NCI-H1092 (cell line): ENCODE data around the gene GPR149.

Experiments
- DNase-seq: peaks from one replicate; lab custom pipeline; 2025; lab: John Stamatoyannopoulos, UW

GPR149 gene

DNA sequence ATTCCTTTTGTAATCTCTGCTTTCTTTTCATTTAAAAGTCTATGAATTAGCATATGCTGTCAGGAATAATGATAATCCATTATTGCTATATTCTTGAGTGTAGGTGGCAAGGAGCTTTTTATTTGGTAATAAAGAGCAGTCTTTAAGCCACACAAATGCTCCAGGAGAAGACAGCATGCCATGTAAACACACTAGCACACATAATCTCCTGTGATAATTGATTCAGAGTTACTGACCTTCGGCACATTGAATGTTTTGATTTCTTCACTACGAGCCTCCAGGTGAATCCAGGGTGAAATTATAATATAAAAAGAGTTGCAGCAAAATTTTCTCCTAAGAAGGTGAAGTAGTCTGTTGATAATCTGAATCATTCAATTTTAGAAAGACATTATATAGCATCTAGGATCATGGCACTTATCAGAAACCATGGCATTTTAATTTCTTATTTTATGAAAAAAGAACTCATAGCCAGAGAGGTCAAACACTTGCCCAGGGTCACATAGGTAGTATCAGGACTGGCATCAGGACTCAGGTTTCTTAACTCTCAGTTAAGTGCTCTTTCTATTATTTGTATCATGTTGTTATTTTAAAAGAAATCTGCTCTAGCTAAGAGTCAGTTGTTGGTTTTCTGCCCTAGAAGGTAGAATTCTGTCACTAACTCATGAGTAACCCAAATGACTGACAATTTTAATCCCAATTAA, 84.4 kb downstream of the GPR149 start:
- no peak for DNase-seq

DNA sequence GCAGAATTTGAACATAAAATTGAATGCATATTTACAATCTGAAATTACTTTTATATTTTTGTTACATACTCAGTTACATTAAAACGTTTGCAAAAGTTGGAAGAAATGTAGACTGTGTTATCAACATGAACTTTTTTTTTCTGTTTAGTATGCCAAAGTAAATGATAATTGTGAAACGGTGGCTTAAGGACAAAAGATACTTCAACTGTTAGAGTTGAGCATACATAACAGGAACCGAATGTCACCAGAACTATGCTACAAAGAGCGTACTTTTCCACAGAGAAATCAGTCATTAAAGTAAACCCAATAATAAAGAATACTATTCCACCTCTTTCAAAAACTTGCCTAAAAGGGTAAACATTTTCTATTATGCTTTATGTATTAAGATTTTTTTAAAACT, 91.4 kb downstream of the GPR149 start:
- DNase-seq = no peak

DNA sequence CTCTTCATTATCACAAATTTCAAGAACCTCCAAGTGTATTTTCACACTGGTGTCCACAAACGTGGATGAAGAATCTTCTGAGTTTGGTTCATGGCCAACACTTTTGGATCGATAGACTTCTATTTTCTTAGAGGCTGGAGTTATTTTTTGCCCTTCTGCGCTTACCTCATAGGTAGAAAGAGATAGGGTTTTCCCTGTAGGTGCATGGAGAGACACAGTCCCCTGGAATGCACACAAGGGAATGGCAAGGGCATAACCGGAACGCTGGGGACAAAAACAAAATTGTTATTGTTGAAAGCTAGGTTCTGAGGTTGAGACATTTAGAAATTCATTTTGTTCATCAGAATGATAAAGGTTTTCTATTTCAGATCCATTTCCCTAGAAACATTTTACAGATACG, 92.0 kb downstream of the GPR149 start:
- no peak for DNase-seq

DNA sequence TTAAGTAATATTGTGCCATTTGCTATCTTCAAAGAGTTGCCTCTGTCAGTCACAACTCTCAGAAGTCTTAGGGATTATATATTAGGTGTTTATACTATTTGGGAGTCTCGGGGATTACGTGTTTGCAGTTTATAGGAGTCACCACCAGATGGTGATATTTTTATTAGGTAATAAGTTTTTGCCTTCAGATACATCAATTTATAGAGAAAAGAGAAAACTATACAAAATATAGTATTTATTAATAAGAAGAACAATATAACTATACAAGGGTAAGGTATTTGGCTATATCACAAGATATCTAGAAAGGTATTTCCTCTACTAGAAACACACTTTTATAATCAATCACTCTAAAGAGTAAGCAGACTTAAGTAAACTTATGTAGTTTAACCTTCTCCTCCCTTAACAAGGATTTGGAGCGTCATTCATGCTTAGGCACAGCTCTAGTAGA, 95.0 kb downstream of the GPR149 start:
- no peak for DNase-seq

DNA sequence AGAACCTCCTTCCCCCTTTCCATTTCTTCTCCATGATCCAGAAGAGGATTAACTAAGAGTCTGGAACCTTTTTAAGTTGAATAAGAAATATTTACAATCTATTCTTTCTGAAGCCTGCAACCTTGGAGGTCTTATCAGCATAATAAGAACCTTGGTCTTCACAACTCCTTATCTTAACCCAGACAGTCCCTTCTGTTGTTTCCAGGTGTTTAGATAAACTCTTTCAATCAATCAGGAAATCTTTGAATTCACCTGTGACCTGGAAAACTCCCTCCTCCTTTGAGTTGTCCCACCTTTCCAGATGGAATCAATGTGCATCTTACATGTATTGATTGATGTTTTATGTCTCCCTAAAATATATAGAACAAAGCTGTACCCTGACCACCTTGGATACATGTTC, 102.1 kb downstream of the GPR149 start:
- no peak for DNase-seq

DNA sequence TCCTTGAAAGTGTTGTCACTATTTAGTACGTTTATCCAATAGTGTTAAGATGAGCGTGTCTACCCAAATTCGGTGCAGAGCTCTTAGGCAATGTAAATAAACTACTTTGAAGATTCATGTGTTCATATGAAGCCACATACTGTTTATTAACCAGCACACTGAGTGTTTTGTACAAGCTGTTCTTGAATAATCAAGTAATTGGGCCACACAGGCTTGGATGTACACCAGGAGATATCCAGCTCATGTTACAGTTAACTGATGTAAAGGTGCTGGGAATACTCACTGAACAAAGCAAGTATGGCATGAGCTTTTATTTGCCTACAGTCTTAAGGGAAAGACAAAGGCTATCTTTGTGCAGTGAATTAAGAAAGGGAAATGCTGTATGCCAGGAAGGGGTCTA, 105.1 kb downstream of the GPR149 start:
- no peak for DNase-seq

DNA sequence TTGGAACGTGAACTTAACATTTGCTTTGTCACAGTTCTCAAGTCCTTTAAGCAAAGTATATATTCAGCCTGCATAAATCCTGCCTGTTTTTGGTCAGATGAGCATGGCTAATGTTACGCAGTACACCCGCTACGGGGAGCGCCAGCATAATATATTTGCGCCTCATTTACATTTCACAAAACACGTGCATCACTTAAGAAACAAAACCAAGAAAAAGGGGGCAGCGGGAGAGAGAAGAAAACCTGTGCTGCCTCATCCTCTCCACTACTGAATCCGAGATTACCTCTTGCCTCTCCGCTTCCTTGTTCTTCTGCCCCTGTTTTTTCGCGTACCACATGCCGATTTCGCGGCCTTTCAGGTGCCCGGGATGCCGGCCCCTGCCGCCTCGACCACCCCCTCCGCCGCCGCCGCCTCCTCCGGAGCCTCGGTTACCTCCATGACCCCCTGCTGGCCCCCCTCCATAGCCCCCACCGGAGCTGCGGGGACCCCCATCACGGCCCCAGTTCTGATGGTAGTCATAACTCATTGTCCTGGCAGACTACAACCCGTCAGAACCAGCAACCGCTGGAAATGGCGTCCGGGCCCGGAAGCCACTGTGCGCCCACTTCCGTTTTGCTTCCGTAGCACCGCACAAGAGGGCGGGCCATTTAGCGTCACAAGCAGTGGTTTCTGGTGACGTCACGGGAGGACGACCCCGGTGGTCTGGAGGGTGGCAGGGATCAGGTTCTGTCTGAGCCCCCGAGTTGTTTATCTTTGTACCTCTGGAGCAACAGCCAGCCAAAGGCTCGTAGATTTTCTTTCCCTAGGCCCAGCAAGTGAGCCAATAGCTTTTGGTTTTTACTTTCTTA, 105.9 kb downstream of the GPR149 start, which contains the start of gene DHX36:
TSS of gene DHX36 (minus strand) at position 597 of the 848 bp plus-strand sequence. CDS start at position 526, 71 bp downstream.
- DNase-seq = peak; percentile 96

DNA sequence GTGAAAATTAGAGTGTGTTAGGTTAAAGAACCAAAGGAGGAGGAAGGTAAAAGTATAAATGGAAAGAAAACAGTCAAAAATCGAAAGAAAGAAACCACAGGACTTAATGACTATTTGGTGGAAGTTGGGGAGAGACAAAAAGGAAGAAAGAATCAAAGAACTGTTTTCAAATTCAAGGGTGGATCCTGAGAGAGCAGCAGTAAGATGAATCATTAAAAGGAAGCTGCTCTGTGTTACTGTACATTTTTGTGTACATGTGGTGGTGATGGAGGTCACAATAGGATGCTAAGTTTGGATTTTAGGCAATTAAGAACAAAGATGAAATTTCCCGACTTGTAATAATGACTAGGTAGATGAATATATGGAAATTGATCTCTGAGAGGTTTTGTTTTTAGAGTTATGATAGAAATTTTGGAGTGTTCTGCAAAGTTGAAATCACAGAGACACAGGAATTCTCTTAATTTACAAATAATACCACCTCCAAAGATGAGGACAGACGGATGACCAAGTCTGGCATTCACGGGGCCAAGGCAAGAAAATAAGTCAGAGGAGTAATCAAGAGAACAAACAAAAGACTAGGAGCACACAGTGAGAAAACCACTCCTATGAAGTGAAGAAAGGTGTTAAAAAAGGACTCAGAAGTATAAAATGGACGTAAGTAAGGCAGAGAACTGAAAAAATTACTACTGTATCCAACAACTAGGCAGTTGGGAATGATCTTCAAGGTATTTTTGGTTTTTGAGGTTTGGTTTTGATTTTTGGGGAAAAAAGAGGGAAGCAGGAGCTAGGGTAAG, 112.8 kb downstream of the GPR149 start:
- no peak for DNase-seq

DNA sequence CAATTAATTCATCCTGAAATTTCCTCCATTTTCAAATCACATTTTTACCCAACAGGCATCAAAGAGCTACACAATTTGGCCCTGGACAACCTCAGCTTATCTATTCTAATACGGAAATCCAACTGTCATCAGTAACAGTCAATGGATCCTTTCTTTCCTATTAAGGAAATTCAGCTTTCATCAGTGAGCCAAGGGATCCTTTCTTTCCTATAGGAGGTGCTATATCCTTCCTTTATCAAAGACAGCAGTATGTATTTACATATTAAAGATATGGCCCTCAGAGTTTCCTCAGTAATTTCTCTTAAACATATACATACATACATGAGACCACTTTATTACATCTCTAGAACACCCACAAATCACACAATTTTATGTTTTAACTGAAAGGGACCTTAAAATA, 115.8 kb downstream of the GPR149 start:
- DNase-seq = no peak

DNA sequence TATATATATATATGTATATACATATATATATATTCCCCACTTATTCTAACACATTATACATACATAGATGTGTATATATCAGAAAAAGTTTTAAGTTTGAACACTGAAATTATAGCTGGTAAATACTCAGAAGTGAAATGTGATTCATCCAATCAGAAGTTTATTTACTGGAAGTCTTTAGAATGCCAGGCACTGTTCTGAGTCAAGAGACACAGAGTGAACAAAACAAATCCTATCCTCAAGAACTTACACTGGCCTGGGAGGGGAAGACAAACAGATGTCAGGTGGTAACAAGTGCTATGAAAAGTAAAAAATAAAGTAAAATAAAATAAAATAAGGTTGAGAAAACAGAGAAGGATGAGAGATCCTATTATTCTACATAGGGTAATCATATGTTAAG, 119.2 kb downstream of the GPR149 start:
- no peak for DNase-seq

DNA sequence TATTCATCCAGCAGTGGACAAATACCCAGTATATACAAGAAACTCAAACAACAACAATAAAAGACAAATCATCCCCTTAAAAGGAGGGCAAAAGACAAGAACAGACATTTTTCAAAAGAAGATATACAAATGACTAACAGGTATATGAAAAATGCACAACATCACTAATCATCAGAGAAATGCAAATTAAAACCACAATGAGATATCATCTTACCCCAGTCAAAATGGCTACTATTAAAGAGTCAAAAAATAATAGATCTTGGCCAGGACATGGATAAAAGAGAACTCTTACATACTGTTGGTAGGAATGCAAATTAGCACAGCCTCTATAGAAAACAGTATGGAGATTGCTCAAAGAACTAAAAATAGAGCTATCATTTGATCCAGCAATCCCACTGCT, 122.6 kb downstream of the GPR149 start:
- DNase-seq = no peak

DNA sequence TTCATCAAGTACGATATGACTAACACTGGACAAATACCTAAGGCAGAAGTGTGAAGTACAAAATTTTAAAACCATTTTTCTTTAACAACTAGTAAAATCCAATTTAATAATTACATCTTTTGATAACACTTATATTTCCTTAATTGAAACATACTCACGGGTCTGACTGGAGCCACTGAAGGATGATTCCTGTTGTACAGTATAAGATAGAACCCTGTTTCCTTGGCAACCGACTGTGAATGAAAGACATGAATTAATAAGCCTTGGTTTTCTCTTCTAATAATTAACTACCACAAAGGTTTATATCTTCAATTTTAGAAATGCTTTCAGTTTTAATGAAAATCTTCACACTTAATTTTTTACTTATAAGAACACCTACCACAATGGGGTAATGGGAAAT, 125.1 kb downstream of the GPR149 start:
- no peak for DNase-seq

DNA sequence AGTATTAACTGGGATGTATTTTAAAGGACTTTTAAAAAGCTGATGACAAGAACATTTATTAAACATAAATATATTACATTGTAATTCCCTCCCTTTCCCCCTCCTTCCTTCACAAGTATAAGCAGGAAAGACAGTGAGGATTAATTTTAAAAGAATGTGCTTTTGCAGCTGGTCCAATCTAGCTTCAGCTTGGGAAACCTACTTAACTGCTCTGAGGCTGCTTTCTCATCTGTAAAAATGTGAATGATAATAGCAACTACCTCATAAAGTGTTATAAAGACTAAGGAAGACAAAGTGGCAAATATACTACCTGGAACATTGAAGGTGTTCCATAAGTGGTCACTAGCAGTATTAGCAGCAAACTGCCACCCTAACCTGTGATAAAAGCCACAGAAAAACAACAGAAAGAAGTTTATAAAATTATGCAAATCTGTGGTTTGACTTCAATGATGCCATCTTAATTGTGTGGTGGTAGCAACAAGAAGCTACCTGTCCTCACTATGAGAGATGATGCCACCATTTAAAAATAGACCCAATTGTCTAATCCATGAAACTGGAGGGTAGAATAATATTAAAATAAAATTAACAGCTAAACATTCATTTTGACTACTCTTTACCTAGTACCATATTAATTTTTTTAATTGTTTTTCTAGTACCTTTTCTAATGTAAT, 125.7 kb downstream of the GPR149 start:
- DNase-seq = no peak

DNA sequence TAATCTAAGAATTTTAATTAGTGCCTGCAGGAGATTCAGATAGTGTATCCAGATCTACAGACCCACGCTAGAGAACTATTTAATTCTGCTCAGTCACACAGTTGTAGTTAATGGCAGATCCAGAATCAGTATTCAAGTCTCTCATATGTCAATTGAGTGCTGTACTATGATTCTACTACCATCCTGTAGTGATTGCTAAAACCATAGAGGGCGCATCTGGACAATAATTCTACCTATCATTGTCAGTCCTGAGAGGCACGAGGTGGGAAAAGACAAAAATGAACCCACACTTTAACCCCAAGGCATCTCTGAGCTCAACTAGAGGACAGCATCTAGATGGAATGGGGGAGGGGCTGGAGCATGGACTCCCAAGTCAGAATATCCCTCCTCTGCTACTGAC, 128.4 kb downstream of the GPR149 start:
- DNase-seq = no peak

DNA sequence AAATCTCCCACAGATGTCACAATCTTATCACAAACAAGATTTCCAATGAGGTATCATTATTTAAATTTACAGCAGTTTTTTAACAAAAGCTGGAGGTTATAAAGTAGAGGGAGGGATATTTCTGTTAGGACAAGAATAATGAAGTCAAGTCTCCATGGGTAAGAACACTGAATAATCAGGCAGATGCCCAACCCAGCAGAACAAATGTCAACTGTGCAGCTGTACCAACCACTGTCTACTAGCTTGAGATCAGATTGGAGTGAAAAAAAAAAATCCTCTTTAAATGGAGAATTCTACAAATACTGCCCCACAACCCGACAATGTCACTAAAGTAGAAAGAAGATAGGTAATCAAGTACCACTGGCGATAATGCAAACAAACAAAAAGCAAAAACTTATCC, 136.0 kb downstream of the GPR149 start:
- no peak for DNase-seq

DNA sequence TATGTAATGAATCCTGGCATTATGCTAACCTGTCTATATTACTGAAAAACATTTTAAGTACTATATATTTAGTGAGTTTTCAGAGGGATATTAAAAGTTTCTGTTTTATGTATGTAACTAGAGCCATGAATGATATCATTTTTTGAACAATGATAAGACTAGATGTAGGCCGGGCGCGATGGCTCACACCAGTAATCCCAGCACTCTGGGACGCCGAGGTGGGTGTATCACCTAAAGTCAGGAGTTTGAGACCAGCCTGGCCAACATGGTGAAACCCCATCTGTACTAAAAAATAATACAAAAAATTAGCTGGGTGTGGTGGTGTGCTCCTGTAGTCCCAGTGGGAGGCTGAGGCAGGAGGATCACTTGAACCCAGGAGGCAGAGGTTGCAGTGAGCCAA, 139.8 kb downstream of the GPR149 start:
- no peak for DNase-seq
